HepG2 (cell line): Measurements from ENCODE around the gene GRIN3A. TPM values are rescaled to one million over a fixed set of nuclear protein-coding genes. Genes with fewer than 3 reads are reported as not detected.

Source experiments
- ATAC-seq: fragments of 200-7000 bp; cut with Tn5 transposase; 3 replicates; pipeline ENCODE4 v1.9.1; 2020; ENCODE audit warnings: mild to moderate bottlenecking, moderate library complexity
- BruUV-seq: library from RNA; stranded (reverse); fragments of 400-500 nt; replicated peaks from 2 replicates; lab custom pipeline; 2021; lab: Mats Ljungman, UMichigan
- CTCF ChIA-PET: fragments of 300-600 bp; formaldehyde crosslinking; extraction: SDS; loops from one replicate; lab custom pipeline; 2021; ENCODE audit warnings: low total read pairs, inconsistent platforms, low intra/inter-chr PET ratio; lab: Yijun Ruan, JAX
- POLR2A ChIA-PET: fragments of 350-600 bp; sonication (Branson Sonifier 250); formaldehyde crosslinking; loops from one replicate; lab custom pipeline; 2020; ENCODE audit warnings: antibody characterized with exemption, inconsistent platforms; lab: Yijun Ruan, JAX
- DNase-seq: peaks from one replicate; pipeline ENCODE4 v3.0.0-alpha.2; 2015; ENCODE audit warnings: low spot score
- FAIRE-seq: peaks from 3 replicates; lab custom pipeline; 2011; peaks lifted over from hg19 to GRCh38; lab: Jason Lieb, UNC
- H2AFZ ChIP-seq: one replicate; pipeline ENCODE4 v1.6.1; 2011; ENCODE audit warnings: low read length, inconsistent platforms
- H3K27ac ChIP-seq: fragments of 300-600 bp; 3 replicates; pipeline ENCODE4 v1.8.0; 2011; ENCODE audit warnings: mixed run types, mild to moderate bottlenecking, mixed read lengths, low read length, inconsistent platforms; ENCODE audit not compliant: insufficient read depth; ENCODE audit errors: extremely low read length
- H3K27me3 ChIP-seq, 2 experiments: fragments of 200-600 bp in 1 of 2; 2 replicates in 1 of 2; 3 replicates in 1 of 2; pipeline versions ENCODE4 v1.6.0 to v1.8.0; 2011; ENCODE audit warnings: low read length in 2 of 2, mild to moderate bottlenecking in 2 of 2, moderate library complexity in 2 of 2, inconsistent platforms in 1 of 2; ENCODE audit not compliant: insufficient read depth in 2 of 2, control insufficient read depth in 1 of 2
- H3K36me3 ChIP-seq, 2 experiments: fragments of 200-600 bp in 1 of 2; replicated peaks in 1 of 2; 2 replicates in 1 of 2; 3 replicates in 1 of 2; pipeline versions ENCODE4 v1.5.1 to v1.8.0; 2011; ENCODE audit warnings: low read length in 2 of 2, inconsistent platforms in 1 of 2; ENCODE audit not compliant: insufficient read depth in 2 of 2, control insufficient read depth in 1 of 2
- H3K4me1 ChIP-seq: 2 replicates; pipeline ENCODE4 v1.5.1; 2012; ENCODE audit warnings: low read length, inconsistent platforms; ENCODE audit not compliant: insufficient read depth
- H3K4me2 ChIP-seq: 2 replicates; pipeline ENCODE4 v1.6.0; 2011; ENCODE audit warnings: low read depth, low read length, inconsistent platforms
- H3K4me3 ChIP-seq, 3 experiments: fragments of 200-600 bp in 1 of 3; sonication (generic), shearing (Covaris generic) in 1 of 3; replicated peaks in 1 of 3; 2 replicates each; pipeline ENCODE4 v1.5.1; 2011 to 2016; ENCODE audit warnings: low read length in 3 of 3, inconsistent platforms in 2 of 3, low read depth in 2 of 3, mild to moderate bottlenecking in 2 of 3, control low read depth in 1 of 3, mixed read lengths in 1 of 3; ENCODE audit not compliant: insufficient read depth in 1 of 3
- H3K79me2 ChIP-seq: one replicate; pipeline ENCODE4 v1.6.1; 2011; ENCODE audit warnings: low read length, inconsistent platforms; ENCODE audit not compliant: insufficient read depth
- H3K9ac ChIP-seq: 2 replicates; pipeline ENCODE4 v1.6.0; 2011; ENCODE audit warnings: mild to moderate bottlenecking, low read depth, low read length, inconsistent platforms; ENCODE audit not compliant: insufficient read depth
- H3K9me3 ChIP-seq: 2 replicates; pipeline ENCODE4 v1.5.1; 2012; ENCODE audit warnings: mild to moderate bottlenecking, low read length
- H4K20me1 ChIP-seq: 2 replicates; pipeline ENCODE4 v1.6.0; 2011; ENCODE audit warnings: inconsistent platforms, mild to moderate bottlenecking, low read length, moderate library complexity; ENCODE audit not compliant: insufficient read depth
- ADNP ChIP-seq: sonication (generic); formaldehyde crosslinking; IDR thresholded peaks from 2 replicates; pipeline ENCODE4 v1.4.0; 2020; ENCODE audit warnings: missing genetic modification reagents
- ARNT ChIP-seq: fragments of 450-650 bp; IDR thresholded peaks from 2 replicates; pipeline ENCODE4 v1.6.1; 2017
- BORCS8-MEF2B ChIP-seq: sonication (generic); formaldehyde crosslinking; IDR thresholded peaks from 2 replicates; pipeline ENCODE4 v1.8.0; 2022; ENCODE audit warnings: mild to moderate bottlenecking, missing genetic modification reagents
- CAMTA2 ChIP-seq: sonication (generic); formaldehyde crosslinking; IDR thresholded peaks from 2 replicates; pipeline ENCODE4 v1.4.0; 2020; ENCODE audit warnings: mild to moderate bottlenecking, missing genetic modification reagents, borderline replicate concordance
- JUNB ChIP-seq: sonication (generic); formaldehyde crosslinking; IDR thresholded peaks from 2 replicates; pipeline ENCODE4 v1.8.0; 2022; ENCODE audit warnings: missing genetic modification reagents, mild to moderate bottlenecking, borderline replicate concordance
- KMT2A ChIP-seq: sonication (generic); formaldehyde crosslinking; IDR thresholded peaks from 2 replicates; pipeline ENCODE4 v1.4.0; 2020; ENCODE audit warnings: missing genetic modification reagents
- NCOA5 ChIP-seq: sonication (generic); formaldehyde crosslinking; IDR thresholded peaks from 2 replicates; pipeline ENCODE4 v1.4.0; 2020; ENCODE audit warnings: missing genetic modification reagents
- NFYC ChIP-seq: IDR thresholded peaks from 2 replicates; pipeline ENCODE4 v1.6.1; 2016; ENCODE audit warnings: missing genetic modification reagents, missing compliant biosample characterization
- POLR2G ChIP-seq: fragments of 200-400 bp; formaldehyde crosslinking; IDR thresholded peaks from 2 replicates; pipeline ENCODE4 v1.6.1; 2018; ENCODE audit warnings: mild to moderate bottlenecking, low read depth, low read length, moderate library complexity
- ZFP41 ChIP-seq: sonication (generic); formaldehyde crosslinking; IDR thresholded peaks from 2 replicates; pipeline ENCODE4 v1.4.0; 2020; ENCODE audit warnings: mild to moderate bottlenecking, missing genetic modification reagents, borderline replicate concordance
- ZNF160 ChIP-seq: sonication (generic); formaldehyde crosslinking; IDR thresholded peaks from 2 replicates; pipeline ENCODE4 v1.8.0; 2022; ENCODE audit warnings: mild to moderate bottlenecking, inconsistent platforms, missing genetic modification reagents
- ZNF296 ChIP-seq: sonication (generic); formaldehyde crosslinking; conservative IDR thresholded peaks from 2 replicates; pipeline ENCODE4 v1.5.0; 2020; ENCODE audit warnings: mild to moderate bottlenecking, missing genetic modification reagents
- ZNF674 ChIP-seq: sonication (generic); formaldehyde crosslinking; IDR thresholded peaks from 2 replicates; pipeline ENCODE4 v1.5.0; 2020; ENCODE audit warnings: low read depth, mild to moderate bottlenecking, missing genetic modification reagents
- WGBS: methylation state at CpG from one replicate; pipeline ENCODE4 v1.1.6; 2017; ENCODE audit warnings: low lambda C conversion rate; 5-methylcytosine and 5-hydroxymethylcytosine counted together
- in situ Hi-C: cut with HindIII; loops from 2 replicates; pipeline ENCODE4 v1.10.0; 2017; ENCODE audit warnings: low pct_unique_long_range_greater_than_20kb; ENCODE audit not compliant: extremely low pct_ligation_motif_present
- intact Hi-C: fragments of 100-400 bp; cut with micrococcal nuclease; formaldehyde crosslinking; loops from one replicate; pipeline ENCODE4 v1.10.0; 2022; ENCODE audit not compliant: unreplicated experiment
- polyA plus RNA-seq, 8 experiments: library from polyadenylated mRNA; depleted of rRNA in 3 of 8; stranded (reverse) in 7 of 8; unstranded in 1 of 8; fragments of >200 nt; fragmentation: Illumina TruSeq in 4 of 8; extraction: Trizol in 4 of 8; gene quantifications; 2 replicates each; pipeline versions ENCODE4 v1.2.1 to v1.2.3, GENCODE V29; 2011 to 2016; ENCODE audit warnings: low read depth in 4 of 8, missing spikeins in 1 of 8, mixed read lengths in 1 of 8; ENCODE audit not compliant: insufficient read depth in 1 of 8
- total RNA-seq, 5 experiments: library from RNA; depleted of rRNA; stranded (reverse); fragments of >200 nt; fragmentation: Illumina TruSeq; extraction: Trizol; gene quantifications; 2 replicates each; pipeline ENCODE4 v1.2.3, GENCODE V29; 2016; ENCODE audit warnings: low read depth in 1 of 5
- TF ChIP-seq, protein P1 (sequence below): sonication (generic); formaldehyde crosslinking; IDR thresholded peaks from one replicate; pipeline ENCODE4 v1.5.1; 2020; ENCODE audit warnings: mild to moderate bottlenecking, missing genetic modification reagents; ENCODE audit errors: not compliant biosample characterization
- TF ChIP-seq, protein P2 (sequence below): IDR thresholded peaks from 2 replicates; pipeline ENCODE4 v1.6.1; 2016; ENCODE audit warnings: missing compliant biosample characterization, missing genetic modification reagents, borderline replicate concordance
- TF ChIP-seq, protein P3 (sequence below): sonication (generic); formaldehyde crosslinking; IDR thresholded peaks from 2 replicates; pipeline ENCODE4 v1.4.0; 2020; ENCODE audit warnings: missing genetic modification reagents, borderline replicate concordance

GRIN3A gene
- total and polyA plus RNA-seq, 2 of the 13 experiments (the other 11 are each of a cell fraction or from before 2014, with no cell fraction given), result not detected

DNA sequence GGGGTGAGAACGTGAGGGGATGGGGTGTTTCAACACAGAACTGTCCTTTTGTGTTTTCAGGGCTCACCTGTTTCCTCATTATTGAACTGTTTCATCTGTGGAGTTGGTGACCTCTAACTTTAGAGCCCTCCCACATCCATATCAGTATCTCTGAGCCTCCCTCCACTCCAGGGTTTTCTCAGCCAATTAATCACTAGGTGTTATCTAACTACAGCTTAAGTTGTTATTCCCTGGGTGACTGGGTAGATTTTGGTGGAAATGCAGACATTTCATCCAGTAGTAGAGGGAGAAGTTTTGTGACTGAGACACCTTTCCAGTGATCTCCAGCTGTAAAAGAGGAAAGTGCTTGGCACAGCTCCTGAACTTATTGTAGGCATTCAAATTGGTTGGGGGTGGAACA, 167.3 kb downstream of the GRIN3A start:
- H3K27ac ChIP-seq, result no peak overlapping the region
- WGBS, result 78% methylated on average over 1 of the region's 1 CpG
- no peak overlapping the region for H2AFZ ChIP-seq
- BruUV-seq, result no TSS peak
- no peaks in the 10 kb centered on the region for H3K79me2 ChIP-seq
- intact Hi-C loops, result no loop called here
- no peak overlapping the region for H3K9ac ChIP-seq
- peaks cover 9% of the 10 kb centered on the region for H3K4me1 ChIP-seq
- no peaks in the 10 kb centered on the region for H3K36me3 ChIP-seq
- POLR2A ChIA-PET, result no interaction called here
- FAIRE-seq (no peak), DNase-seq (no peak), ATAC-seq (no peak)
- CTCF ChIA-PET, result no interaction called here
- H3K27me3 ChIP-seq, result no peaks in the 10 kb centered on the region
- in situ Hi-C loops, result no loop called here
- no peak overlapping the region for H3K4me2 ChIP-seq
- no peaks in the 10 kb centered on the region for H4K20me1 ChIP-seq
- no peak overlapping the region for H3K4me3 ChIP-seq
- no peaks in the 10 kb centered on the region for H3K9me3 ChIP-seq
- TF ChIP-seq ADNP (CRISPR knock-in tag) (no peak), POLR2G (no peak), NCOA5 (CRISPR knock-in tag) (no peak), ZNF160 (CRISPR knock-in tag) (no peak), BORCS8-MEF2B (CRISPR knock-in tag) (no peak), ZNF674 (CRISPR knock-in tag) (no peak), ZNF296 (CRISPR knock-in tag) (no peak), NFYC (CRISPR knock-in tag) (no peak), ZFP41 (no peak), KMT2A (CRISPR knock-in tag) (no peak), CAMTA2 (CRISPR knock-in tag) (no peak), JUNB (no peak), ARNT (no peak)
- TF ChIP-seq, protein P1, sequence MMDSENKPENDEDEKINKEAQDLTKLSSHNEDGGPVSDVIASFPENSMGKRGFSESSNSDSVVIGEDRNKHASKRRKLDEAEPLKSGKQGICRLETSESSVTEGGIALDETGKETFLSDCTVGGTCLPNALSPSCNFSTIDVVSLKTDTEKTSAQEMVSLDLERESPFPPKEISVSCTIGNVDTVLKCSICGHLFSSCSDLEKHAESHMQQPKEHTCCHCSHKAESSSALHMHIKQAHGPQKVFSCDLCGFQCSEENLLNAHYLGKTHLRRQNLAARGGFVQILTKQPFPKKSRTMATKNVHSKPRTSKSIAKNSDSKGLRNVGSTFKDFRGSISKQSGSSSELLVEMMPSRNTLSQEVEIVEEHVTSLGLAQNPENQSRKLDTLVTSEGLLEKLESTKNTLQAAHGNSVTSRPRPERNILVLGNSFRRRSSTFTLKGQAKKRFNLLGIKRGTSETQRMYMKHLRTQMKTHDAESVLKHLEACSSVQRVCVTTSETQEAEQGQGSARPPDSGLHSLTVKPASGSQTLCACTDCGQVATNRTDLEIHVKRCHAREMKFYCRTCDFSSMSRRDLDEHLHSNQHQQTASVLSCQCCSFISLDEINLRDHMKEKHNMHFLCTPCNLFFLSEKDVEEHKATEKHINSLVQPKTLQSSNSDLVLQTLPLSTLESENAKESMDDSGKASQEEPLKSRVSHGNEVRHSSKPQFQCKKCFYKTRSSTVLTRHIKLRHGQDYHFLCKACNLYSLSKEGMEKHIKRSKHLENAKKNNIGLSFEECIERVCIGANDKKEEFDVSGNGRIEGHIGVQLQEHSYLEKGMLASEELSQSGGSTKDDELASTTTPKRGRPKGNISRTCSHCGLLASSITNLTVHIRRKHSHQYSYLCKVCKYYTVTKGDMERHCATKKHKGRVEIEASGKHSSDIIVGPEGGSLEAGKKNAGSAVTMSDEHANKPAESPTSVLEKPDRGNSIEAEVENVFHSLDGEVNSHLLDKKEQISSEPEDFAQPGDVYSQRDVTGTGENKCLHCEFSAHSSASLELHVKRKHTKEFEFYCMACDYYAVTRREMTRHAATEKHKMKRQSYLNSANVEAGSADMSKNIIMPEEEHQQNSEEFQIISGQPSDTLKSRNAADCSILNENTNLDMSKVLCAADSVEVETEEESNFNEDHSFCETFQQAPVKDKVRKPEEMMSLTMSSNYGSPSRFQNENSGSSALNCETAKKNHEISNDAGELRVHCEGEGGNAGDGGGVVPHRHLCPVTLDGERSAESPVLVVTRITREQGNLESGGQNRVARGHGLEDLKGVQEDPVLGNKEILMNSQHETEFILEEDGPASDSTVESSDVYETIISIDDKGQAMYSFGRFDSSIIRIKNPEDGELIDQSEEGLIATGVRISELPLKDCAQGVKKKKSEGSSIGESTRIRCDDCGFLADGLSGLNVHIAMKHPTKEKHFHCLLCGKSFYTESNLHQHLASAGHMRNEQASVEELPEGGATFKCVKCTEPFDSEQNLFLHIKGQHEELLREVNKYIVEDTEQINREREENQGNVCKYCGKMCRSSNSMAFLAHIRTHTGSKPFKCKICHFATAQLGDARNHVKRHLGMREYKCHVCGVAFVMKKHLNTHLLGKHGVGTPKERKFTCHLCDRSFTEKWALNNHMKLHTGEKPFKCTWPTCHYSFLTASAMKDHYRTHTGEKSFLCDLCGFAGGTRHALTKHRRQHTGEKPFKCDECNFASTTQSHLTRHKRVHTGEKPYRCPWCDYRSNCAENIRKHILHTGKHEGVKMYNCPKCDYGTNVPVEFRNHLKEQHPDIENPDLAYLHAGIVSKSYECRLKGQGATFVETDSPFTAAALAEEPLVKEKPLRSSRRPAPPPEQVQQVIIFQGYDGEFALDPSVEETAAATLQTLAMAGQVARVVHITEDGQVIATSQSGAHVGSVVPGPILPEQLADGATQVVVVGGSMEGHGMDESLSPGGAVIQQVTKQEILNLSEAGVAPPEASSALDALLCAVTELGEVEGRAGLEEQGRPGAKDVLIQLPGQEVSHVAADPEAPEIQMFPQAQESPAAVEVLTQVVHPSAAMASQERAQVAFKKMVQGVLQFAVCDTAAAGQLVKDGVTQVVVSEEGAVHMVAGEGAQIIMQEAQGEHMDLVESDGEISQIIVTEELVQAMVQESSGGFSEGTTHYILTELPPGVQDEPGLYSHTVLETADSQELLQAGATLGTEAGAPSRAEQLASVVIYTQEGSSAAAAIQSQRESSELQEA, result no peak
- TF ChIP-seq, protein P2, sequence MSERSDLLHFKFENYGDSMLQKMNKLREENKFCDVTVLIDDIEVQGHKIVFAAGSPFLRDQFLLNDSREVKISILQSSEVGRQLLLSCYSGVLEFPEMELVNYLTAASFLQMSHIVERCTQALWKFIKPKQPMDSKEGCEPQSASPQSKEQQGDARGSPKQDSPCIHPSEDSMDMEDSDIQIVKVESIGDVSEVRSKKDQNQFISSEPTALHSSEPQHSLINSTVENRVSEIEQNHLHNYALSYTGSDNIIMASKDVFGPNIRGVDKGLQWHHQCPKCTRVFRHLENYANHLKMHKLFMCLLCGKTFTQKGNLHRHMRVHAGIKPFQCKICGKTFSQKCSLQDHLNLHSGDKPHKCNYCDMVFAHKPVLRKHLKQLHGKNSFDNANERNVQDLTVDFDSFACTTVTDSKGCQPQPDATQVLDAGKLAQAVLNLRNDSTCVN (CRISPR knock-in tag), result no peak
- TF ChIP-seq, protein P3, sequence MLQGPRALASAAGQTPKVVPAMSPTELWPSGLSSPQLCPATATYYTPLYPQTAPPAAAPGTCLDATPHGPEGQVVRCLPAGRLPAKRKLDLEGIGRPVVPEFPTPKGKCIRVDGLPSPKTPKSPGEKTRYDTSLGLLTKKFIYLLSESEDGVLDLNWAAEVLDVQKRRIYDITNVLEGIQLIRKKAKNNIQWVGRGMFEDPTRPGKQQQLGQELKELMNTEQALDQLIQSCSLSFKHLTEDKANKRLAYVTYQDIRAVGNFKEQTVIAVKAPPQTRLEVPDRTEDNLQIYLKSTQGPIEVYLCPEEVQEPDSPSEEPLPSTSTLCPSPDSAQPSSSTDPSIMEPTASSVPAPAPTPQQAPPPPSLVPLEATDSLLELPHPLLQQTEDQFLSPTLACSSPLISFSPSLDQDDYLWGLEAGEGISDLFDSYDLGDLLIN (CRISPR knock-in tag), result no peak
